Measurements from ENCODE around the gene GALNT6. TPM values are rescaled to one million over a fixed set of nuclear protein-coding genes. Genes with fewer than 3 reads are reported as not detected.
"Not testable (repeated sequence)": the region's sequence is repeated elsewhere in the genome, so short reads cannot be mapped to it uniquely, and the experiment has no call there.

GALNT6 gene
- polyA plus RNA-seq, 1 donor from 2014 or later, result 4.6 TPM

GRCh38 chr12:51323317-51323960 lies 67.8 kb downstream of the GALNT6 start:
- Mint-ChIP-seq H3K9me3 (no peaks in the 10 kb centered on the region), H3K27me3 (no peaks in the 10 kb centered on the region), H3K4me1 (peaks cover 64 to 68% (median 66%) of the 10 kb centered on the region in 3 donors), H3K4me3 (peak overlapping the region; percentile 91 to 97 (median 94)), H3K36me3 (peaks cover 15% of the 10 kb centered on the region), H3K27ac (peak overlapping the region; percentile 93 to 98 (median 94))

GRCh38 chr12:51322452-51322851 lies 68.8 kb downstream of the GALNT6 start:
- Mint-ChIP-seq H3K4me3 (peak overlapping the region; percentile 91 to 97 (median 94)), H3K27ac (peak overlapping the region; percentile 93 to 98 (median 94)), H3K9me3 (no peaks in the 10 kb centered on the region), H3K27me3 (no peaks in the 10 kb centered on the region), H3K4me1 (peaks cover 63 to 68% (median 66%) of the 10 kb centered on the region in 3 donors), H3K36me3 (peaks cover 17% of the 10 kb centered on the region)

- Mint-ChIP-seq H3K4me1 (peaks cover 61 to 63% (median 61%) of the 10 kb centered on the region in 3 donors), H3K27me3 (no peaks in the 10 kb centered on the region), H3K27ac (peak overlapping the region; percentile 46 to 93 (median 60)), H3K9me3 (no peaks in the 10 kb centered on the region), H3K4me3 (peak overlapping the region; percentile 85 to 95 (median 92)), H3K36me3 (peaks cover 17% of the 10 kb centered on the region)
These were observed 69.3 kb downstream of the GALNT6 start for GRCh38 chr12:51321882-51322281.

GRCh38 chr12:51320695-51321320 lies 70.4 kb downstream of the GALNT6 start:
- peaks cover 58 to 60% (median 59%) of the 10 kb centered on the region in 3 donors for H3K4me1 Mint-ChIP-seq
- peak overlapping the region in 2 of 3 donors; percentile 60 to 93 for H3K27ac Mint-ChIP-seq
- peak overlapping the region; percentile 85 to 95 (median 92) for H3K4me3 Mint-ChIP-seq
- H3K9me3 Mint-ChIP-seq, result no peaks in the 10 kb centered on the region
- H3K36me3 Mint-ChIP-seq, result peaks cover 18% of the 10 kb centered on the region
- no peaks in the 10 kb centered on the region for H3K27me3 Mint-ChIP-seq

GRCh38 chr12:51320311-51320694 lies 70.9 kb downstream of the GALNT6 start:
- H3K4me1 Mint-ChIP-seq, result peaks cover 55 to 58% (median 56%) of the 10 kb centered on the region in 3 donors
- peak overlapping the region in 3 of 4 donors; percentile 85 to 94 (median 90) for H3K4me3 Mint-ChIP-seq

GRCh38 chr12:51318846-51319599 lies 72.2 kb downstream of the GALNT6 start:
- Mint-ChIP-seq H3K27ac (peak overlapping the region; percentile 6 to 95 (median 44)), H3K4me1 (peaks cover 45 to 52% (median 51%) of the 10 kb centered on the region in 3 donors), H3K9me3 (no peaks in the 10 kb centered on the region), H3K36me3 (peaks cover 17% of the 10 kb centered on the region), H3K27me3 (no peaks in the 10 kb centered on the region), H3K4me3 (peak overlapping the region; percentile 15 to 90 (median 64))

More at GRCh38 chr12:51320311-51320694, 70.9 kb downstream of the GALNT6 start:
- Mint-ChIP-seq H3K9me3 (no peaks in the 10 kb centered on the region), H3K27me3 (no peaks in the 10 kb centered on the region), H3K27ac (peak overlapping the region; percentile 60 to 95 (median 93)), H3K36me3 (peaks cover 19% of the 10 kb centered on the region)

- H3K9me3 Mint-ChIP-seq, H3K27me3 Mint-ChIP-seq: not testable (repeated sequence)
- Mint-ChIP-seq H3K36me3 (peaks cover 17% of the 10 kb centered on the region), H3K4me3 (peak overlapping the region; percentile 37 to 90 (median 79)), H3K4me1 (peaks cover 45 to 51% (median 51%) of the 10 kb centered on the region in 3 donors), H3K27ac (peak overlapping the region; percentile 6 to 95 (median 44))
These were observed 73.0 kb downstream of the GALNT6 start for GRCh38 chr12:51318057-51318806.

GRCh38 chr12:51311389-51311788 lies 79.8 kb downstream of the GALNT6 start:
- no peak overlapping the region for H3K4me3 Mint-ChIP-seq

GRCh38 chr12:51307655-51308593 lies 83.3 kb downstream of the GALNT6 start:
- Mint-ChIP-seq H3K36me3 (peaks cover 19% of the 10 kb centered on the region), H3K9me3 (no peaks in the 10 kb centered on the region), H3K4me1 (peaks cover 23 to 33% (median 25%) of the 10 kb centered on the region in 3 donors), H3K27me3 (no peaks in the 10 kb centered on the region), H3K4me3 (no peak overlapping the region), H3K27ac (peak overlapping the region in 2 of 3 donors; percentile 48 to 70)

More at GRCh38 chr12:51311389-51311788, 79.8 kb downstream of the GALNT6 start:
- H3K27me3 Mint-ChIP-seq, result no peaks in the 10 kb centered on the region
- H3K9me3 Mint-ChIP-seq, result no peaks in the 10 kb centered on the region
- peaks cover 23 to 35% (median 25%) of the 10 kb centered on the region in 3 donors for H3K4me1 Mint-ChIP-seq
- H3K36me3 Mint-ChIP-seq, result peaks cover 18% of the 10 kb centered on the region
- no peak overlapping the region for H3K27ac Mint-ChIP-seq

- H3K27me3 Mint-ChIP-seq, result no peaks in the 10 kb centered on the region
- H3K4me1 Mint-ChIP-seq, result peaks cover 23 to 26% (median 25%) of the 10 kb centered on the region in 3 donors
- H3K36me3 Mint-ChIP-seq, result peaks cover 15% of the 10 kb centered on the region
- H3K9me3 Mint-ChIP-seq, result no peaks in the 10 kb centered on the region
- H3K27ac Mint-ChIP-seq, result no peak overlapping the region
- no peak overlapping the region for H3K4me3 Mint-ChIP-seq
These were observed 84.7 kb downstream of the GALNT6 start for GRCh38 chr12:51306507-51306906.

Other genes with a start within 250 kb of the GALNT6 start
- 10.3 TPM for gene TFCP2, start 218.3 kb downstream of the GALNT6 start, polyA plus RNA-seq
- gene POU6F1, start 173.3 kb downstream of the GALNT6 start, polyA plus RNA-seq, result 3.2 TPM
- gene DAZAP2, start 152.6 kb downstream of the GALNT6 start, polyA plus RNA-seq, result 1,104 TPM
- 82.1 TPM for gene SMAGP, start 121.0 kb downstream of the GALNT6 start, polyA plus RNA-seq
- 93.8 TPM for gene BIN2, start 67.2 kb downstream of the GALNT6 start, polyA plus RNA-seq
- 0.58 TPM for gene CELA1, start 44.7 kb downstream of the GALNT6 start, polyA plus RNA-seq
- 0.53 TPM for gene SLC4A8, start 33.4 kb upstream of the GALNT6 start, polyA plus RNA-seq
- gene SCN8A, start 199.8 kb upstream of the GALNT6 start, polyA plus RNA-seq, result 0.85 TPM